ENCODE results near the gene IQSEC1. TPM values are rescaled to one million over a fixed set of nuclear protein-coding genes. Genes with fewer than 3 reads are reported as not detected.

The IQSEC1 gene
- total and polyA plus RNA-seq, 10 of the 15 experiments (the other 5 are each of a cell fraction or from before 2014, with no cell fraction given) = 0.92 to 55.2 (median 8.5) TPM

DNA sequence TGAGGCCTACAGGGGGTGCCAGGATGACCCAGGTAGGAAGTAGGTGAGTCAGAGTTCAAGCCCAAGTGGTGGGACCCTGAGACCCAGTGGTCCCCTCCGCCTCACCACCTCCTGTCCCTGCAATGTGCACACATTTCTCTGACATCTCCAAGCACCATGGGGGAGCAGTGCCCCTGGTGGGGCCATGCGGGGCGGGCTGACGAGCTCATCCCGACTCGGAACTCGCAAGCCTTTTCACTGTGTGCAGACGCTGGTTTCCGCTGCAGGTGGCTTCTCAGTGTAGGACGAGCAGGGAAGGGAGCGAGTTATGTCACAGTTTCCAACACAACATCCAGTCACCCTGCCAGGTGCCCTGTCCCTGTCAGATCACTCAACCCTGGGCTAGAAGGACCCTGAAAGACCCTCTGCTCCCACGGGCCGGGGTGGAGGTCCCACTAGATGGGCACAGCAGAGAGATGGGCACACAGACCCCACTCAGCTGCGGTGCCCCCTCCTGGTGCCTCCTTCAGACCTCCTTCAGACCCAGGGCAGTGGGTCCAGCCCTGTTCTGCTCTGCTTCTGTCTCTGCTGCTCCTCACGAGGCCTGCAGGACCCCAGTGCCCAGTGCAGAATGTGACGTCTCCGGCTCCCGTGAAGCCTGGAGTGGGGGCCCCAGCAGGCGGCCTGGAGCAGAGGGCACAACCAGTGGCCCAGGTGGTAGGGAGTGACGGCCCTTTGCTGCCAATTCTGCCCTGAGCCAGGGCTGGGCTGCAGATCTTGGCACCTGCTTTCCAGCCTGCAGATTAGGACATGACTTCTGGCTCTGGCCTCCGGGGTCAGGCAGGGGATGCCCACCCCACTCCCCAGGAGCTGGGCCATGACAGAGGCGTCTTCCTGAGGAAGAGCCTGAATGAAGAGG lies 129.9 kb downstream of the IQSEC1 start:
- Histone ChIP-seq H3K27ac (ENCODE audit: control insufficient read depth, insufficient read depth) (no peak overlapping the region), H3K9ac (ENCODE audit: control insufficient read depth, insufficient read depth, low read length) (no peak overlapping the region), H3K27me3 (replicated peaks in 1 of 2; ENCODE audit: control insufficient read depth in 2 of 2, insufficient read depth in 2 of 2, low read length in 1 of 2) (no peaks in the 10 kb centered on the region), H3K4me1 (ENCODE audit: control insufficient read depth, insufficient read depth, low read length) (no peaks in the 10 kb centered on the region; the same call in 1 of the 2 replicates), H3K79me2 (ENCODE audit: control insufficient read depth, insufficient read depth, low read length) (peaks cover 14% of the 10 kb centered on the region), H2AFZ (ENCODE audit: control insufficient read depth, low read depth, low read length) (no peak overlapping the region), H3K4me2 (ENCODE audit: control insufficient read depth, insufficient read depth) (no peak overlapping the region), H3K4me3 (no peak overlapping the region), H3K36me3 (ENCODE audit: control insufficient read depth in 2 of 2, insufficient read depth in 2 of 2, low read length in 1 of 2) (peaks cover 11 to 19% of the 10 kb centered on the region in 2 experiments), H3K9me3 (replicated peaks; ENCODE audit: control insufficient read depth, insufficient read depth, low read length) (no peaks in the 10 kb centered on the region), H4K20me1 (ENCODE audit: control insufficient read depth, insufficient read depth) (no peaks in the 10 kb centered on the region; the same call in 1 of the 2 replicates)
- no peak for FAIRE-seq
- in situ Hi-C loops (cut with MboI) = no loop called here
- intact Hi-C loops (cut with micrococcal nuclease; ENCODE audit: unreplicated experiment) = no loop called here
- POLR2A ChIA-PET = no interaction called here
- RAD21 ChIA-PET (ENCODE audit: unreplicated experiment) = no interaction called here
- ATAC-seq = no peak
- WGBS (ENCODE audit: insufficient coverage, insufficient replicate concordance, low lambda C conversion rate, missing lambda C conversion rate) = 90% methylated on average over 22 of the region's 22 CpGs
- no TSS peak for BruUV-seq (replicated peaks)
- CTCF ChIA-PET = no interaction called here
- no peak for DNase-seq (ENCODE audit: low read depth, low spot score)
- SMC1A ChIA-PET (ENCODE audit: uncharacterized antibody, unreplicated experiment) = no interaction called here
- TF ChIP-seq NR2C2 (IDR thresholded peaks at IDR 0.05; ENCODE audit: borderline replicate concordance, control insufficient read depth, insufficient read length, low read depth) (no peak), BCL11A (IDR thresholded peaks at IDR 0.05; ENCODE audit: low read depth, low read length) (no peak), SREBF2 (IDR thresholded peaks at IDR 0.05; ENCODE audit: low read length) (no peak), TARDBP (IDR thresholded peaks at IDR 0.05; ENCODE audit: borderline replicate concordance) (no peak), KLF5 (IDR thresholded peaks at IDR 0.05; ENCODE audit: partially characterized antibody) (no peak), FOXK2 (IDR thresholded peaks at IDR 0.05) (no peak), SRF (IDR thresholded peaks at IDR 0.05; ENCODE audit: low read depth in 2 of 2, low read length in 2 of 2) (no peak), RBBP5 (conservative IDR thresholded peaks at IDR 0.05) (no peak), GABPA (IDR thresholded peaks at IDR 0.05; ENCODE audit: low read depth) (no peak), ZNF384 (IDR thresholded peaks at IDR 0.05; ENCODE audit: borderline replicate concordance, low read depth, low read length) (no peak), TCF7 (IDR thresholded peaks at IDR 0.05; ENCODE audit: borderline replicate concordance) (no peak), SMARCA5 (IDR thresholded peaks at IDR 0.05) (no peak), ASH2L (IDR thresholded peaks at IDR 0.05; ENCODE audit: borderline replicate concordance, low read depth) (no peak)
- TF ChIP-seq, protein P1, sequence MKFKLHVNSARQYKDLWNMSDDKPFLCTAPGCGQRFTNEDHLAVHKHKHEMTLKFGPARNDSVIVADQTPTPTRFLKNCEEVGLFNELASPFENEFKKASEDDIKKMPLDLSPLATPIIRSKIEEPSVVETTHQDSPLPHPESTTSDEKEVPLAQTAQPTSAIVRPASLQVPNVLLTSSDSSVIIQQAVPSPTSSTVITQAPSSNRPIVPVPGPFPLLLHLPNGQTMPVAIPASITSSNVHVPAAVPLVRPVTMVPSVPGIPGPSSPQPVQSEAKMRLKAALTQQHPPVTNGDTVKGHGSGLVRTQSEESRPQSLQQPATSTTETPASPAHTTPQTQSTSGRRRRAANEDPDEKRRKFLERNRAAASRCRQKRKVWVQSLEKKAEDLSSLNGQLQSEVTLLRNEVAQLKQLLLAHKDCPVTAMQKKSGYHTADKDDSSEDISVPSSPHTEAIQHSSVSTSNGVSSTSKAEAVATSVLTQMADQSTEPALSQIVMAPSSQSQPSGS (IDR thresholded peaks at IDR 0.05; ENCODE audit: low read length) = no peak
- TF ChIP-seq, protein P2, sequence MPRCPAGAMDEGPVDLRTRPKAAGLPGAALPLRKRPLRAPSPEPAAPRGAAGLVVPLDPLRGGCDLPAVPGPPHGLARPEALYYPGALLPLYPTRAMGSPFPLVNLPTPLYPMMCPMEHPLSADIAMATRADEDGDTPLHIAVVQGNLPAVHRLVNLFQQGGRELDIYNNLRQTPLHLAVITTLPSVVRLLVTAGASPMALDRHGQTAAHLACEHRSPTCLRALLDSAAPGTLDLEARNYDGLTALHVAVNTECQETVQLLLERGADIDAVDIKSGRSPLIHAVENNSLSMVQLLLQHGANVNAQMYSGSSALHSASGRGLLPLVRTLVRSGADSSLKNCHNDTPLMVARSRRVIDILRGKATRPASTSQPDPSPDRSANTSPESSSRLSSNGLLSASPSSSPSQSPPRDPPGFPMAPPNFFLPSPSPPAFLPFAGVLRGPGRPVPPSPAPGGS (IDR thresholded peaks at IDR 0.05; ENCODE audit: borderline replicate concordance, insufficient read depth, low read depth, low read length, poor library complexity, severe bottlenecking) = no peak
- TF ChIP-seq, protein P3, sequence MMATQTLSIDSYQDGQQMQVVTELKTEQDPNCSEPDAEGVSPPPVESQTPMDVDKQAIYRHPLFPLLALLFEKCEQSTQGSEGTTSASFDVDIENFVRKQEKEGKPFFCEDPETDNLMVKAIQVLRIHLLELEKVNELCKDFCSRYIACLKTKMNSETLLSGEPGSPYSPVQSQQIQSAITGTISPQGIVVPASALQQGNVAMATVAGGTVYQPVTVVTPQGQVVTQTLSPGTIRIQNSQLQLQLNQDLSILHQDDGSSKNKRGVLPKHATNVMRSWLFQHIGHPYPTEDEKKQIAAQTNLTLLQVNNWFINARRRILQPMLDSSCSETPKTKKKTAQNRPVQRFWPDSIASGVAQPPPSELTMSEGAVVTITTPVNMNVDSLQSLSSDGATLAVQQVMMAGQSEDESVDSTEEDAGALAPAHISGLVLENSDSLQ (IDR thresholded peaks at IDR 0.05) = no peak
- TF ChIP-seq, protein P4, sequence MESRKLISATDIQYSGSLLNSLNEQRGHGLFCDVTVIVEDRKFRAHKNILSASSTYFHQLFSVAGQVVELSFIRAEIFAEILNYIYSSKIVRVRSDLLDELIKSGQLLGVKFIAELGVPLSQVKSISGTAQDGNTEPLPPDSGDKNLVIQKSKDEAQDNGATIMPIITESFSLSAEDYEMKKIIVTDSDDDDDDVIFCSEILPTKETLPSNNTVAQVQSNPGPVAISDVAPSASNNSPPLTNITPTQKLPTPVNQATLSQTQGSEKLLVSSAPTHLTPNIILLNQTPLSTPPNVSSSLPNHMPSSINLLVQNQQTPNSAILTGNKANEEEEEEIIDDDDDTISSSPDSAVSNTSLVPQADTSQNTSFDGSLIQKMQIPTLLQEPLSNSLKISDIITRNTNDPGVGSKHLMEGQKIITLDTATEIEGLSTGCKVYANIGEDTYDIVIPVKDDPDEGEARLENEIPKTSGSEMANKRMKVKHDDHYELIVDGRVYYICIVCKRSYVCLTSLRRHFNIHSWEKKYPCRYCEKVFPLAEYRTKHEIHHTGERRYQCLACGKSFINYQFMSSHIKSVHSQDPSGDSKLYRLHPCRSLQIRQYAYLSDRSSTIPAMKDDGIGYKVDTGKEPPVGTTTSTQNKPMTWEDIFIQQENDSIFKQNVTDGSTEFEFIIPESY (IDR thresholded peaks at IDR 0.05) = no peak

Measured in GM12878 (cell line).